ENCODE measurements around the gene TBC1D22B. TPM values are rescaled to one million over a fixed set of nuclear protein-coding genes. Genes with fewer than 3 reads are reported as not detected.

The TBC1D22B gene
- total RNA-seq, 1 experiment from 2014 or later: 9.1 TPM

- intact Hi-C loops (cut with micrococcal nuclease): no loop called here
Measured at GRCh38 chr6:37244430-37245310, 12.9 kb upstream of the TBC1D22B start.

DNA sequence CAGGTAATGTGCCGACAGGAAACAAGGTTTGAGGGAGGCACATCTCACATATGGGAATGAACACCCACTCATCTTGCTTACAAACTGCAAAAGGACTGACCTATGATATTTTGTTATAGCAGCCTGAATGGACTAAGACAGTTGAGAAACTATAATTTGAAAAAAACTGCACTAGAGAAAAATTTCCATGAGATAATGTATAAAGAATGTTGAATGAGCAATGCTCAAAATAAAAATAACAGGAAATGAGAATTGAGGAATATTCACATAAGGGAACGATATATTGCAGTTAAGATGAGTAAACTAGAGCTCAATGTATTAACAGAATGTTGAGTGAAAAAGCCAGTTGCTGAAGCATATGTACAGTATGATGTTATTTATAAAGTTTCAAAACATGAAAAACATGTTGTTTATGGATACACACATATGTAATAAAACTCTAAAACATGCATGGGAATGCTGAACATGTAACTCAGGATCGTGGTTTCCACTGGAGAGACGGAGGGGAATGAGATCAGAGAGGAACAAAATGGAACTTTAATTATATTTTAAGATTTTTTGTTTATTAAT, 6.3 kb upstream of the TBC1D22B start:
- no TSS peak for BruUV-seq (replicated peaks)
- H3K9me2 ChIP-seq (replicated peaks; ENCODE audit: low read length): no peaks in the 10 kb centered on the region
- H2AFZ ChIP-seq (ENCODE audit: low read length): no peak overlapping the region
- H3K27ac ChIP-seq (ENCODE audit: low read length): no peak overlapping the region
- peak overlapping the region; percentile 4; the same call in 1 of the 2 replicates for H3K4me2 ChIP-seq (ENCODE audit: low read length)
- DNase-seq: peak; percentile 34
- H4K20me1 ChIP-seq (ENCODE audit: low read length): no peaks in the 10 kb centered on the region
- TF ChIP-seq CTCF (conservative IDR thresholded peaks at IDR 0.05; ENCODE audit: low read depth, low read length) (no peak), EZH2 (IDR thresholded peaks at IDR 0.05; ENCODE audit: low read length, unreplicated experiment) (no peak), EZH2phosphoT487 (IDR thresholded peaks at IDR 0.05; ENCODE audit: borderline replicate concordance, low read length) (no peak)
- ATAC-seq: no peak
- CTCF ChIA-PET: no interaction called here
- peaks cover 6% of the 10 kb centered on the region; the same call in 1 of the 2 replicates for H3K4me1 ChIP-seq (ENCODE audit: insufficient read depth, low read length)
- POLR2A ChIA-PET (ENCODE audit: unreplicated experiment): interaction anchor here (0.7 kb wide), 1 partner anchor 1554 kb away, joined by 3 read pairs; no protein-coding TSS in a partner anchor
- H3K79me2 ChIP-seq (ENCODE audit: low read length): no peaks in the 10 kb centered on the region
- H3K27me3 ChIP-seq (ENCODE audit: low read length): no peaks in the 10 kb centered on the region
- no peaks in the 10 kb centered on the region for H3K36me3 ChIP-seq (ENCODE audit: low read depth, low read length)
- no peaks in the 10 kb centered on the region for H3F3A ChIP-seq (ENCODE audit: low read length, unreplicated experiment)
- no peak overlapping the region for H3K4me3 ChIP-seq (ENCODE audit: low read length)
- no peak overlapping the region for H3K9ac ChIP-seq (ENCODE audit: low read length)
- intact Hi-C loops (cut with micrococcal nuclease): no loop called here
- H3K9me3 ChIP-seq (ENCODE audit: low read length): no peaks in the 10 kb centered on the region

More at GRCh38 chr6:37244430-37245310, 12.9 kb upstream of the TBC1D22B start:
- Histone ChIP-seq H3K9me3 (ENCODE audit: low read length) (no peaks in the 10 kb centered on the region), H3K36me3 (ENCODE audit: low read depth, low read length) (no peaks in the 10 kb centered on the region), H3F3A (ENCODE audit: low read length, unreplicated experiment) (peaks cover 15% of the 10 kb centered on the region), H3K4me2 (ENCODE audit: low read length) (no peak overlapping the region), H2AFZ (ENCODE audit: low read length) (no peak overlapping the region), H3K27ac (ENCODE audit: low read length) (no peak overlapping the region), H3K9ac (ENCODE audit: low read length) (no peak overlapping the region), H3K4me3 (ENCODE audit: low read length) (no peak overlapping the region), H3K4me1 (ENCODE audit: insufficient read depth, low read length) (peaks cover 32% of the 10 kb centered on the region), H4K20me1 (ENCODE audit: low read length) (no peaks in the 10 kb centered on the region), H3K9me2 (replicated peaks; ENCODE audit: low read length) (no peaks in the 10 kb centered on the region), H3K79me2 (ENCODE audit: low read length) (no peaks in the 10 kb centered on the region), H3K27me3 (ENCODE audit: low read length) (no peaks in the 10 kb centered on the region)
- ATAC-seq (no peak), DNase-seq (peak; percentile 5)
- ChIA-PET CTCF (no interaction called here), POLR2A (ENCODE audit: unreplicated experiment) (no interaction called here)
- no TSS peak for BruUV-seq (replicated peaks)
- no peak for TF ChIP-seq CTCF (conservative IDR thresholded peaks at IDR 0.05; ENCODE audit: low read depth, low read length)
- TF ChIP-seq EZH2phosphoT487 (IDR thresholded peaks at IDR 0.05; ENCODE audit: borderline replicate concordance, low read length): no peak
- no peak for TF ChIP-seq EZH2 (IDR thresholded peaks at IDR 0.05; ENCODE audit: low read length, unreplicated experiment)

Data from PC-3 (cell line).